Esophagus muscularis mucosa (tissue), 4 donors: Measurements from ENCODE around the gene PACRG. TPM values are rescaled to one million over a fixed set of nuclear protein-coding genes. Genes with fewer than 3 reads are reported as not detected.

ENCODE experiments used
- DNase-seq: peaks from one replicate; pipeline ENCODE4 v3.0.0-alpha.2; 2017; ENCODE audit errors: extremely low spot score
- H3K27ac ChIP-seq, 4 donors: fragments of 200-600 bp; sonication (generic); replicated peaks in 1 of 4; 1 replicate in 3 of 4; 2 replicates in 1 of 4; pipeline ENCODE4 v1.5.1; 2016 to 2019; ENCODE audit warnings: mild to moderate bottlenecking in 1 of 4
- H3K27me3 ChIP-seq, 4 donors: fragments of 200-600 bp; sonication (generic); one replicate each; pipeline versions ENCODE4 v1.5.1 to v1.6.0; 2016 to 2019
- H3K36me3 ChIP-seq, 4 donors: fragments of 200-600 bp; sonication (generic); one replicate each; pipeline ENCODE4 v1.5.1; 2016 to 2019
- H3K4me1 ChIP-seq, 4 donors: fragments of 200-600 bp; sonication (generic); one replicate each; pipeline ENCODE4 v1.5.1; 2016 to 2019
- H3K4me3 ChIP-seq, 4 donors: fragments of 200-600 bp; sonication (generic); 1 replicate in 2 of 4; 2 replicates in 2 of 4; pipeline ENCODE4 v1.5.1; 2016 to 2019; ENCODE audit warnings: mild to moderate bottlenecking in 4 of 4, moderate library complexity in 1 of 4
- H3K9me3 ChIP-seq, 4 donors: fragments of 200-600 bp; sonication (generic); 1 replicate in 3 of 4; 2 replicates in 1 of 4; pipeline ENCODE4 v1.5.1; 2016 to 2019
- CTCF ChIP-seq, 3 experiments: fragments of 200-600 bp in 2 of 3; fragments of 450-650 bp in 1 of 3; sonication (generic) in 2 of 3; IDR thresholded peaks; one replicate each; pipeline ENCODE4 v1.5.1; 2017 to 2019; ENCODE audit warnings: antibody characterized with exemption in 3 of 3, mild to moderate bottlenecking in 2 of 3, moderate library complexity in 1 of 3
- EP300 ChIP-seq: sonication (generic); formaldehyde crosslinking; IDR thresholded peaks from one replicate; pipeline ENCODE4 v1.6.1; 2017; ENCODE audit warnings: antibody characterized with exemption
- POLR2A ChIP-seq: fragments of 450-650 bp; IDR thresholded peaks from one replicate; pipeline ENCODE4 v1.6.1; 2017; ENCODE audit warnings: antibody characterized with exemption, moderate library complexity, mild to moderate bottlenecking, low read depth
- POLR2AphosphoS5 ChIP-seq, 2 donors: sonication (generic); formaldehyde crosslinking; IDR thresholded peaks; one replicate each; pipeline ENCODE4 v1.6.1; 2017; ENCODE audit warnings: antibody characterized with exemption in 2 of 2
- whole genome bisulfite sequencing: methylation state at CpG from one replicate; pipeline ENCODE4 v1.1.5; 2018; 5-methylcytosine and 5-hydroxymethylcytosine counted together
- intact Hi-C: fragments of 100-400 bp; cut with DNase I; formaldehyde crosslinking; loops from one replicate; pipeline ENCODE4 v1.15.1; 2023
- total RNA-seq, 4 donors: library from RNA; depleted of rRNA; stranded (reverse); fragments of >200 nt; gene quantifications; one replicate each; pipeline versions ENCODE4 v1.1.0 to v1.2.1, GENCODE V29; 2016

PACRG gene
- total RNA-seq, 4 donors from 2014 or later: 1.3 to 3.5 (median 1.8) TPM; not detected in 1

- intact Hi-C loops: no loop called here
Measured at GRCh38 chr6:163335056-163335455, 607.3 kb downstream of the PACRG start.

GRCh38 chr6:163335671-163336545 is 608.1 kb downstream of the PACRG start:
- Histone ChIP-seq H3K9me3 (no peaks in the 10 kb centered on the region), H3K27ac (peak overlapping the region; percentile 56 to 74 (median 68)), H3K36me3 (no peaks in the 10 kb centered on the region), H3K27me3 (no peaks in the 10 kb centered on the region), H3K4me1 (peaks cover 27 to 46% (median 32%) of the 10 kb centered on the region in 4 donors), H3K4me3 (peak overlapping the region in 3 of 4 donors; percentile 3 to 13 (median 11))
- WGBS: 49% methylated on average over 21 of the region's 29 CpGs
- intact Hi-C loops: no loop called here
- no peak for DNase-seq
- TF ChIP-seq POLR2A: no peak
- TF ChIP-seq CTCF (IDR thresholded peaks at IDR 0.05): no peak
- TF ChIP-seq POLR2AphosphoS5 (IDR thresholded peaks at IDR 0.05): peak; percentile 27 to 60
- no peak for TF ChIP-seq EP300

More at GRCh38 chr6:163335056-163335455, 607.3 kb downstream of the PACRG start:
- no peak for DNase-seq
- 94% methylated on average over 6 of the region's 7 CpGs for WGBS
- Histone ChIP-seq H3K4me3 (no peak overlapping the region), H3K9me3 (no peaks in the 10 kb centered on the region), H3K36me3 (no peaks in the 10 kb centered on the region), H3K4me1 (peaks cover 27 to 46% (median 33%) of the 10 kb centered on the region in 4 donors), H3K27me3 (no peaks in the 10 kb centered on the region), H3K27ac (peak overlapping the region; percentile 56 to 74 (median 68))
- TF ChIP-seq CTCF (IDR thresholded peaks at IDR 0.05) (no peak), POLR2AphosphoS5 (IDR thresholded peaks at IDR 0.05) (no peak), POLR2A (no peak), EP300 (no peak)

GRCh38 chr6:163336961-163337360 is 609.2 kb downstream of the PACRG start:
- TF ChIP-seq POLR2AphosphoS5 (IDR thresholded peaks at IDR 0.05): no peak
- TF ChIP-seq EP300: no peak
- TF ChIP-seq CTCF (IDR thresholded peaks at IDR 0.05): no peak
- TF ChIP-seq POLR2A: no peak
- peaks cover 27 to 49% (median 32%) of the 10 kb centered on the region in 4 donors for H3K4me1 ChIP-seq
- intact Hi-C loops: no loop called here
- no peaks in the 10 kb centered on the region for H3K27me3 ChIP-seq
- H3K4me3 ChIP-seq: no peak overlapping the region
- H3K9me3 ChIP-seq: no peaks in the 10 kb centered on the region
- no peaks in the 10 kb centered on the region for H3K36me3 ChIP-seq
- H3K27ac ChIP-seq: no peak overlapping the region
- no peak for DNase-seq
- WGBS: 94% methylated on average over 12 of the region's 12 CpGs

GRCh38 chr6:163337958-163338357 is 610.2 kb downstream of the PACRG start:
- Histone ChIP-seq H3K27ac (no peak overlapping the region), H3K4me3 (no peak overlapping the region), H3K9me3 (no peaks in the 10 kb centered on the region), H3K36me3 (no peaks in the 10 kb centered on the region), H3K4me1 (peaks cover 27 to 49% (median 32%) of the 10 kb centered on the region in 4 donors), H3K27me3 (no peaks in the 10 kb centered on the region)
- TF ChIP-seq CTCF (IDR thresholded peaks at IDR 0.05) (no peak), POLR2A (no peak), EP300 (no peak), POLR2AphosphoS5 (IDR thresholded peaks at IDR 0.05) (no peak)
- WGBS: 96% methylated on average over 3 of the region's 3 CpGs
- no peak for DNase-seq
- intact Hi-C loops: no loop called here
